GM21619 (cell line): ENCODE measurements around the gene PDE6G.
"Not testable (repeated sequence)": the region's sequence is repeated elsewhere in the genome, so short reads cannot be mapped to it uniquely, and the experiment has no call there.

Experiments
- ATAC-seq: cut with Tn5 transposase; IDR thresholded peaks from one replicate; pipeline ENCODE4 v1.9.1; 2021; ENCODE audit not compliant: unreplicated experiment

Gene PDE6G

GRCh38 chr17:81635973-81636504, 20.3 kb downstream of the PDE6G start:
- ATAC-seq: peak; percentile 14

DNA sequence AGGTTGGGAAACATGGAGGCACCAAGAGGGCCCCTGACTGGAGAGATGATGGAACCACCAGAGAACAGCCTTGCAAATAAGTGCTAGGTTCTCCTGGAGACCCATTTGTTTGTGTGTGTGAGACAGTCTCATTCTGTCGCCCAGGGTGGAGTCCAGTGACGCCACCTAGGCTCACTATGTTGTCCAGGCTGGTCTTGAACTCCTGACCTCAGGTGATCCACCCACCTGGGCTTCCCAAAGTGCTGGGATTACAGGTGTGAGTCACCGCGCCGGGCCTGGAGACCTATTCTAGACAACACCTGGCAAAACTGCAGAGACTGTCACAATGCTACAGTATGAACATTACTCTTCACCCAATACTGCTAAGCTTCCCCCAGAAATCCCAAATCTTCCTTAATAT, 20.9 kb downstream of the PDE6G start:
- ATAC-seq: no peak

DNA sequence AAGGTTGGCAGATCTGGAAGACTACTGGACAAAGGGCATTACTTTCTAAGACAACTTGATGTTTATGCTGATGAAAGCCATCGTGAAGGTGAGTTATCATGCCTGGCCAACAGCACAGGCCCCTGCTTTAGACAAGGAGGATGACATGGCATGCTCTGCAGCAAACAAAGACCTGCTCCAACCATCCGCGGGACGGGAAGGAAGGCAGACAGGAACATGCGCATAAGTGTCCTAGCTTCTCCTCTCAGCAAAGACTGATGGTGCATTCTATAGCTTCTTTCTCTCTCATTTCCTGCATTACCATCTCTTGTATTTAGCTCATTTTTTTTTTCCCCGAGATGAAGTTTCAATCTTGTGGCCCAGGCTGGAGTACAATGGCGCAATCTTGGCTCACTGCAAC, 24.9 kb downstream of the PDE6G start:
- no peak for ATAC-seq

GRCh38 chr17:81630274-81630673, 26.1 kb downstream of the PDE6G start:
- no peak for ATAC-seq

- no peak for ATAC-seq
Measured at GRCh38 chr17:81621494-81622130, 34.7 kb downstream of the PDE6G start.

DNA sequence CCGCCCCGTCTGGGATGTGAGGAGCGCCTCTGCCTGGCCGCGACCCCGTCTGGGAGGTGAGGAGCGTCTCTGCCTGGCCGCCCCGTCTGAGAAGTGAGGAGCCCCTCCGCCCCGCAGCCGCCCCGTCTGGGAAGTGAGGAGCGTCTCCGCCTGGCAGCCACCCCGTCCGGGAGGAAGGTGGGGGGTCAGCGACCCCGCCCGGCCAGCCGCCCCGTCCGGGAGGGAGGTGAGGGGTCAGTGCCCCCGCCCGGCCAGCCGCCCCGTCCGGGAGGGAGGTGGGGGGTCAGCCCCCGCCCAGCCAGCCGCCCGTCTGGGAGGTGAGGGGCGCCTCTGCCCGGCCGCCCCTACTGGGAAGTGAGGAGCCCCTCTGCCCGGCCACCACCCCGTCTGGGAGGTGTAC, 38.0 kb downstream of the PDE6G start:
- not testable (repeated sequence) for ATAC-seq

- ATAC-seq: no peak
Measured at GRCh38 chr17:81616877-81617276, 39.5 kb downstream of the PDE6G start.

DNA sequence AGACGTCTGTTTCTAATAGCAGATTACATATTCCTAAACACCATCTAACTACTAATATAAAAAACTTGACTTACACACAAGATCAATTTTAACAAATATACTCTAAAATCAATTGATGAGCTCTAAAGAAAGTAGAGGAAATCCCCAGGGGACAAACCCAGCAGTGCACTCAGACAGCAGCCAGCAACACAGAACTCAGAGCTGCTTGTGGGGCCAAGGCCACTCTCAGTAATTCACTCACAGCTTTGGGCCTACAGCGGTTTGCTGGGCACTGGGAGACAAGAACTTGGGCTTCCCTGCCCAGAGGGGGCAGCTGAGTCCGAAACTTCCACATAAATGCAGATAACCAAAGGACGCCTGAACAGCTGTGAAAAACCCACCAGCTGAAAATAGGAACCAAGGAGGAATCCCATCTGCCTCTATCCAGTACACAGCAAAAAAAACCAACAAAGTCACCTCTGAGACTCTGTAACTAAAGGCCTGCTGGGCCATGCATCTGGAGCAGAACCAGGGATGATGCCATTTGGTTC, 40.9 kb downstream of the PDE6G start:
- ATAC-seq: no peak

DNA sequence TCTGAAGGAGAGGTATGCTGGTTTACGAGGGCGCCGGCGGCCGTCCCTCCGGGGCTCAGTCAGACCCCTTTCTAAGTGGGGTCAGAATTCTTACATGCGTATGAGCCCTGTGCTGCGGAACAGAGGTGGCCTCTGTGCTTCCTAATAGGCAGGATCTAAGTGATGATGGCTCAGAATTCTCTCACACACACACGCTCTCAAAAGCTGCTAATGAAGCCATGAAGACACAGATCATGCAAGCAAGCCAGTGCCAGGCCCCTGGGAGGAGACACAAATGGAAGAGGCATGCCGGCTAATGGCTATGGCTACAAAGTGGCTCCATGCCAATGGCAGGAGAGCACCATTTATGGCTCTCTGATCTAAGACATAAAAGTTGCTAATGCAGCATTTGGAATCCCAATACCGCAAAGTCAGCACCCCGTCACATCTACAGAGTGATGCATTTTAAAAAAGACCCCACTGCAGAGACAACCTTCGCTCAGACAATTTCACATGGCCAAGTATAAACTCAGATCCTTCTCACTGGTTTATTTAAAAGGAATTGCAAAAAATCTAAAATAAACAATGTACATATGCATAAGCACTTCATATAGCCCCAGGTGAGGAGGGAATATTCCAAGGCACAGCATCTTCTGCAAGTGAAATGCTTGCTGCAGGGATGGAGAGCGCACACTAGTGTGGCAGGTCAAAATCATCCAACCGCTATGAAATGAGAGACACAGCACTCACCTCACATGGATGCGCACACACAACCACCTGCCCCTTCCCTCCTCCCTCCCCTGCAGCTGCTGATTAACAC, 44.0 kb downstream of the PDE6G start:
- ATAC-seq: no peak

DNA sequence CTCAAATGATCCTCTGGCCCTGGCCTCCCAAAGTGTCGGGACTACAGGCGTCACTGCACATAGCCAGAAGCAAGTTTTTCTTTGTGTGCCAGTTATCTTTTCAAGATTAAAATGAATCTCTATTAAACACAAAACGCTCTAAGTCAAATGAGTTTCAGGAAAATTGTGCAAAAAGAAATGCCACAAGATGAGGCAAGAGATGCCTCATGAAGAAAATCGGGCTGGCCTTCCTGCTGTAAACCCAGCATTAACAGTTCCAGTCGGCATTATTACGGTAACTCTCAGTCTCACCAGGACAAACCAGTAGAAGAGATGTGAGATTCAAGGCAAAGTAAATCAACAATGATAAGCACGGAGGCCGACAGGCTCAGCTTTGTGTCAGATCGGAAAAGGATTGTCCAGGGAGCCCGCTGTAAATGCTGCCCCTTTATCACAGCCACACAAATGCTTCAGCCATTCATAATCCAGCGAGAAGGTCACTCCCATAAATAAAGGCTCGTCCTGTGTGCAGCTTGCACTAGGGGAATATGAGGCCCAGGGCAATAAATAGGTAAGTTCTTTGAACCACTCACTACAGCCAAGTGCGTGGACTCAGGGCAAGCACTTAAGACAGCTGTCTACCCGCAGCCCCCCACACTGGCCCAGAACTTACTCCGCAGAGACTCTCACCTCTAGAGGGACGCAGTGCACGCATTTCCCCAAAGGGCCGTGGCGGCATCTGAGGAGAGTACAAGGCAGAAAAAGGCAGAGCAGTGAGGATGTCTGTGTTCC, 46.6 kb downstream of the PDE6G start:
- ATAC-seq: no peak

DNA sequence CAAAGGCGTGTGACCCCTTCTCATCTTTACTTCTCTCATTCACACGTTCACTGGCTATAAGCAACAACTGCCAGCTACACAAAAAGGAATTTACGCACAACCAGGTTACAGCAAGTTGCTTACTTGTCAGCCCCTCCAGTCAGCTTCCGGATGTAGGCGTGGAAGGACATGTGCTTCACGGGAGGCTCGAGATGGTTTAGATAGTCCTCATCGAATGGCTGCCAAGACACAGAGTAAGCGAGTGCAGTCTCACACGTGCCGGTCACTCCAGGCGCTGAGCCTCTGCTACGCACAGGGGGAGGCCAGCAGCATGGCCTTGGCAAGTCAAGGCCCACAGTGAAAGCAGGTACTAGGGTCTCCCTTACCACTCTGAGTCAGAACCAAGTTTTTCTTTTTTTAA, 47.7 kb downstream of the PDE6G start:
- ATAC-seq: no peak

DNA sequence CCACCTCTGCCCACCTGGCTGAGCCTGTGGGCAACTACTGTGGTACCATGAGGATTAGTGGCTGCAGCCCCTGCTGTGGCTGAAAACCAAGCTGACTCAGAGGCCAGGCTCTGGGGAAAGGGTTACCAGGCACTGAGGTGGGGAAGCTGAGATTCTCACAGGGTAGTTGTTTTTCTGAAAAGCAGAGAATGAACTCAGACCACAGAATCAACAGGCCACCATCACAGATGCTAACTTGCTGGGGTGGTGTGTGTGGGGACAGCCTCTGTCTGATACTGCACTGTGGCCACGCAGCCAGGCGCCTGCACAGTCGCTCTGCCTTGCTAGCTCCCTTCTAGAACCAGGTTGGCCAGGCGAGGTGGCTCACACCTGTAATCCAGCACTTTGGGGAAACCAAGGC, 48.3 kb downstream of the PDE6G start:
- ATAC-seq: no peak

DNA sequence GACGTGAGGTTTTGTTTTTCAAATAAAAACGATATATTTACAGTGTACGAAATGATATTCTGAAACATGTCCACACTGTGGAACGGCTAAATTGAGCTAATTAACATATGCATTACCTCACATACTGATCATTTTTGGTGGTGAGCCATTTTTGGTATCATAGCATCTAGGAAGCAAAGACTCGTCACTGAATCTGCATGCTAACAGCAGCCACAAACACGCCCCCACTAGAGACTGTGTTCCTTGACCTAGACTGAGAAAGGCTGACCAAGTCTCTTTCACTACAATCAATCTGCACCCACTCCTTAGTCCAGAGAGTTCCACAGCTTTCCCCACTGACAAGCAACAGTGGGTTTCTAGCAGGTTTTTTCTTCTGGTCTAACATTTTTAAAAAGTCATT, 48.9 kb downstream of the PDE6G start:
- no peak for ATAC-seq

GRCh38 chr17:81603846-81604610, 52.3 kb downstream of the PDE6G start:
- ATAC-seq: no peak

GRCh38 chr17:81601525-81602120, 54.7 kb downstream of the PDE6G start:
- ATAC-seq: no peak
